Activated T-helper 17 cell treated with anti-CD3 and anti-CD28 coated beads, Interleukin-2, amount 50 U/mL, for 72 hours (primary cell): ENCODE measurements around the gene LRRC23. TPM values are rescaled to one million over a fixed set of nuclear protein-coding genes. Genes with fewer than 3 reads are reported as not detected.
"Not testable (repeated sequence)": the region's sequence is repeated elsewhere in the genome, so short reads cannot be mapped to it uniquely, and the experiment has no call there.

ENCODE experiments used
- ATAC-seq: fragments of 150-1000 bp; cut with Tn5 transposase; replicated peaks from 2 replicates; pipeline ENCODE4 v1.10.0; 2021; ENCODE audit warnings: mild to moderate bottlenecking, moderate library complexity
- H3K27ac Mint-ChIP-seq: one replicate; pipeline ENCODE4 v1.8.0; 2022; ENCODE audit warnings: mixed read lengths
- H3K27me3 Mint-ChIP-seq: one replicate; pipeline ENCODE4 v1.8.0; 2022; ENCODE audit warnings: mixed read lengths
- H3K36me3 Mint-ChIP-seq: one replicate; pipeline ENCODE4 v1.8.0; 2022; ENCODE audit warnings: low read depth, mild to moderate bottlenecking, mixed read lengths
- H3K4me1 Mint-ChIP-seq: one replicate; pipeline ENCODE4 v1.8.0; 2022; ENCODE audit warnings: mixed read lengths
- H3K4me3 Mint-ChIP-seq: one replicate; pipeline ENCODE4 v1.8.0; 2022; ENCODE audit warnings: mild to moderate bottlenecking, mixed read lengths
- H3K9me3 Mint-ChIP-seq: one replicate; pipeline ENCODE4 v1.8.0; 2022; ENCODE audit warnings: mixed read lengths
- total RNA-seq, 2 donors: library from RNA; stranded (reverse); gene quantifications; one replicate each; pipeline ENCODE4 v1.2.3, GENCODE V29; 2022

Gene LRRC23, protein sequence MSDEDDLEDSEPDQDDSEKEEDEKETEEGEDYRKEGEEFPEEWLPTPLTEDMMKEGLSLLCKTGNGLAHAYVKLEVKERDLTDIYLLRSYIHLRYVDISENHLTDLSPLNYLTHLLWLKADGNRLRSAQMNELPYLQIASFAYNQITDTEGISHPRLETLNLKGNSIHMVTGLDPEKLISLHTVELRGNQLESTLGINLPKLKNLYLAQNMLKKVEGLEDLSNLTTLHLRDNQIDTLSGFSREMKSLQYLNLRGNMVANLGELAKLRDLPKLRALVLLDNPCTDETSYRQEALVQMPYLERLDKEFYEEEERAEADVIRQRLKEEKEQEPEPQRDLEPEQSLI
- 1 to 10 TPM; 4.4 to 7.6 TPM for total RNA-seq

DNA sequence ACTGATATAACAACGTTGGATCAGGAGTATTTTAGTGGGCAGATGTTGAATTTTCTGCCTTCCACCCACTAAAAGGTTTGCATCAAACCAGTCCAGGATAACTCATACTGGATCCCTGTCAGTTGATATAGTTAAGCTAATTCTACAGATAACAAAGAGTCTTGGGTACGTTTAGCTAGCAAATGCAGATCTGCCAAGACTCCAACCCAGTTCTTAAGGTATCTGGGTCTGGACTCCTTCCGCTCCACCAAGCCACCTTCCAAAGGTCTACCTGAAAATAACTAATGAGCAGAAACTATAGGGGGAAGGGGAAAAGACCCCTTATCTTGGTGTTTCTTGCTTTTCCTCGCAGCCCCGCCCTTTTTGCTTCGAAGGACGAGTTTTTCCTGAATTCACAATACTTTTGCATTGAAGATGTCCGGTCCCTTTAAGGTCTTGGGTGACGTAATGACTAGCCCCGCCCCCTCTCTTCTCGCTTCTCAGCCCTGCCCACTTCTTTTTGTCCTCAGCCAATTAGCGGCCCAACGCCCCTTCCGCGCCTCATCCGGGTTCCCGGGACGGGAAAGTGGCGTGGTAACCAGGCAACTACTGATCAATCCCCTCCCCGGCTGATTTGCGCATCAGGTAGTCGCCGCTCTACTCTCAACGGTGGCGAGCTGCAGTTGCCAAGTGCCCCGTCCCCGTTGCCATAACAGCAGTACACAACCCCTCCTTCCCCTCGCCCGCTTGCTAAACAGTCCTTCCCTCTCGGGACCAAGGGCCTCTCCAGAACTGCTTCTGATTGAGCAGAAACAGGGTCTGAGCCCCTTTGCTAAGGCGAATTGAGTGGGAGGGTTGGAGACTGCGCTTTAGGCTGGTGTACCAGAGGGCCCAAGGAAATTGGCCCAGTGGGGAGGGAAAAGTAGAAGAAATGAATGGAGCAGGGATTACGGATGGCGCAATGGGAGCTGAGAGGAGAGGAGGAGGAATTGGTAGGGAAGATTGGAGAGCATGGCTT, at the start of gene LRRC23:
TSS of gene LRRC23 (plus strand) at position 543 of the 997 bp plus-strand sequence. CDS start 812 bp downstream, outside the sequence.
- peaks cover 4% of the 10 kb centered on the region for H3K4me1 Mint-ChIP-seq
- no peak within 1 kb of the TSS for H3K4me3 Mint-ChIP-seq
- peak; percentile 99 for ATAC-seq
- H3K36me3 Mint-ChIP-seq, result no peaks in the 10 kb centered on the region
- no peaks in the 10 kb centered on the region for H3K27me3 Mint-ChIP-seq
- no peaks in the 10 kb centered on the region for H3K9me3 Mint-ChIP-seq
- H3K27ac Mint-ChIP-seq, result no peak within 1 kb of the TSS

DNA sequence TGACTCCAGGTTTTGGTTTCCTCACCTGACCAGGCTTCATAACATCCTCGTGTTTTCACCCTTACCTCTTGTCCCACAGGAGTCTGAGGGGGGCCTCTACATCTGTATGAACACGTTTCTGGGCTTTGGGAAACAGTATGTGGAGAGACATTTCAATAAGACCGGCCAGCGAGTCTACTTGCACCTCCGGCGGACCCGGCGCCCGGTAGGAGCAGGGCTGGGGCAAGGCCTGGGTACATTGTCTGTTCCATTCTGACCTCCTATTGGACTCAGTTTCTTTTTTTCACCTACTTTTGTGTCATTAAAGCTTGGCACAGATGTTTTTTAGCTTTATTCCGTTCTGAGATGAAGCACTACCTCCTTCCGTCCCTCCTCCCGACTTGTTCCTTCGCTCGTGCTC, 49.3 kb upstream of the LRRC23 start:
- H3K4me1 Mint-ChIP-seq, result peaks cover 12% of the 10 kb centered on the region
- no peak overlapping the region for H3K27ac Mint-ChIP-seq
- peaks cover 73% of the 10 kb centered on the region for H3K36me3 Mint-ChIP-seq
- no peak overlapping the region for H3K4me3 Mint-ChIP-seq
- H3K9me3 Mint-ChIP-seq, result no peaks in the 10 kb centered on the region
- no peak for ATAC-seq
- no peaks in the 10 kb centered on the region for H3K27me3 Mint-ChIP-seq

DNA sequence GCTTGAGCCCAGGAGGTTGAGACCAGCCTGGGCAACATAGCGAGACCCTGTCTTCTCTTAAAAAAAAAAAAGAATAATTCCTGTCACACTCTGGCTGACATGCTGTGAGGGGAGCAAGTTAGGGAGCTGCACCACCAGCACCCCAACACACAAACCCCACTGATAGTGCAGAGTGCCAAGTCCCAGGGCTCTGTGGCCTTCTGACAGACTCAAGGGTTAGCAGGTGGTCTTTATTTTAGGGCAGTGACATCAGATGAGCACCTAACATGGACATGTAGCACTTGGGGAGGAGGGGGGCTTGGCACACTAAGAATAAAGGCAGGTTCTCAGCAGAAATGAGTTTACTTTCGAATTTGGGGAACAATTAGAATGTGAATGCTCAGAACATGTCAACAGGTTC, 45.8 kb upstream of the LRRC23 start:
- Mint-ChIP-seq H3K4me3 (no peak overlapping the region), H3K36me3 (peaks cover 100% of the 10 kb centered on the region), H3K4me1 (peaks cover 9% of the 10 kb centered on the region), H3K27ac (no peak overlapping the region), H3K9me3 (no peaks in the 10 kb centered on the region), H3K27me3 (no peaks in the 10 kb centered on the region)
- no peak for ATAC-seq

DNA sequence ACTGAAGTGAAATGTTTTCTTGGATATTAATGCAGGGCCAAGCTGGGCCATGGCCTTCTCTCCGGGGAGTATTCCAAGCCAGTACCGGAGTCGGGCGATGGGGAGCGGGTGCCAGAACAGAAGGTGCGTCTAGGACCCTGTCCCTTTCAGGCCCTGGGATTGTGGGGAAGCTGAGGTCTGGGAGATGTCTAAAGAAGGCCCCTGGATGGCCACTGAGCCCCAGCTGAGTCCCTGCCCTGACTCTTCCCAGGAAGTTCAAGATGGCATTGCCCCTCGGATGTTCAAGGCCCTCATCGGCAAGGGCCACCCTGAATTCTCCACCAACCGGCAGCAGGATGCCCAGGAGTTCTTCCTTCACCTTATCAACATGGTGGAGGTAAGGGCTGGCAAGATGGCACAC, 44.5 kb upstream of the LRRC23 start:
- no peaks in the 10 kb centered on the region for H3K27me3 Mint-ChIP-seq
- no peak for ATAC-seq
- H3K36me3 Mint-ChIP-seq, result peaks cover 98% of the 10 kb centered on the region
- H3K9me3 Mint-ChIP-seq, result no peaks in the 10 kb centered on the region
- no peak overlapping the region for H3K4me3 Mint-ChIP-seq
- H3K27ac Mint-ChIP-seq, result no peak overlapping the region
- peaks cover 4% of the 10 kb centered on the region for H3K4me1 Mint-ChIP-seq

DNA sequence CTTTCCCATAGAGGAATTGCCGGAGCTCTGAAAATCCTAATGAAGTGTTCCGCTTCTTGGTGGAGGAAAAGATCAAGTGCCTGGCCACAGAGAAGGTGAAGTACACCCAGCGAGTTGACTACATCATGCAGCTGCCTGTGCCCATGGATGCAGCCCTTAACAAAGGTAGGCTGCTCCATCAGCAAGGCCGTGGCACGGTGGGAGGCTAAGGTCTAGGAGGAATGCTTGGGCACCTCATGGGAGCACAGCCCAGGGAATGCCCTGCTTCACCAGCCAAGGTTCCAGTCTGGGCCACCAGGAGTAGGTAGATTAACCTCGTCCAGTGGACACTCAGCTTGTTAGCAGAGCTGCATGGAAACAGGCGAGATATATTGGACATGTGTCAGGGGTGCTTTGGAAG, 43.7 kb upstream of the LRRC23 start:
- Mint-ChIP-seq H3K27me3 (no peaks in the 10 kb centered on the region), H3K4me1 (peaks cover 4% of the 10 kb centered on the region), H3K27ac (peak overlapping the region; percentile 34), H3K4me3 (no peak overlapping the region), H3K36me3 (peaks cover 98% of the 10 kb centered on the region), H3K9me3 (no peaks in the 10 kb centered on the region)
- no peak for ATAC-seq

DNA sequence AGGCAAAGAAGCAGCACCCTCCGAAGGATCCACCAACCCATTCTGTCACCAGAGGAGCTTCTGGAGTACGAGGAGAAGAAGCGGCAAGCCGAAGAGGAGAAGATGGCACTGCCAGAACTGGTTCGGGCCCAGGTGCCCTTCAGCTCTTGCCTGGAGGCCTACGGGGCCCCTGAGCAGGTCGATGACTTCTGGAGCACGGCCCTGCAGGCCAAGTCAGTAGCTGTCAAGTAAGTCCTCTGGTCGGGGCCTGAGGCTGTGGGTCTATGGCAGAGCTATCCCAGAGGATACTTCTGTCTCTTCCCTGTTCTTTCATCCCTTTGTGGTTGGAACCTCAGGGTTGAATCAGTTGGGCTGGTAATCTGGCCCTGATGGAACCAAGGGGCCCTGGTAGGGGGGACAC, 43.2 kb upstream of the LRRC23 start:
- Mint-ChIP-seq H3K4me1 (peaks cover 4% of the 10 kb centered on the region), H3K9me3 (no peaks in the 10 kb centered on the region), H3K4me3 (no peak overlapping the region), H3K27ac (peak overlapping the region; percentile 34), H3K36me3 (peaks cover 97% of the 10 kb centered on the region), H3K27me3 (no peaks in the 10 kb centered on the region)
- ATAC-seq, result no peak

DNA sequence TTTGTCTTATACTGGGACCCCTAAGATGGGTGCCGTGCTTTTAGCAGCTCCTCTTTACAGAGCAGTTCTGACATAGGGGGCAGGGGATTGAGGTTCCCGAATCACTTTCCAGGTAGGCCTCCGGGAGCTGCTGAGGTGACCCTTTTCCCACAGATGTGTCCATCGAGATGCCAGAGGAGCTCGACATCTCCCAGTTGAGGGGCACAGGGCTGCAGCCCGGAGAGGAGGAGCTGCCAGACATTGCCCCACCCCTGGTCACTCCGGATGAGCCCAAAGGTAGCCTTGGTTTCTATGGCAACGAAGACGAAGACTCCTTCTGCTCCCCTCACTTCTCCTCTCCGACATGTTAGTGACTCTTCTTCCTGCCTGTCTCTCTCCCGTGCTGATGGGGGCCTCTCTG, 41.6 kb upstream of the LRRC23 start:
- ATAC-seq, result no peak
- H3K36me3 Mint-ChIP-seq, result peaks cover 97% of the 10 kb centered on the region
- H3K27me3 Mint-ChIP-seq, result no peaks in the 10 kb centered on the region
- peak overlapping the region; percentile 36 for H3K27ac Mint-ChIP-seq
- H3K4me3 Mint-ChIP-seq, result no peak overlapping the region
- peaks cover 4% of the 10 kb centered on the region for H3K4me1 Mint-ChIP-seq
- H3K9me3 Mint-ChIP-seq, result no peaks in the 10 kb centered on the region

DNA sequence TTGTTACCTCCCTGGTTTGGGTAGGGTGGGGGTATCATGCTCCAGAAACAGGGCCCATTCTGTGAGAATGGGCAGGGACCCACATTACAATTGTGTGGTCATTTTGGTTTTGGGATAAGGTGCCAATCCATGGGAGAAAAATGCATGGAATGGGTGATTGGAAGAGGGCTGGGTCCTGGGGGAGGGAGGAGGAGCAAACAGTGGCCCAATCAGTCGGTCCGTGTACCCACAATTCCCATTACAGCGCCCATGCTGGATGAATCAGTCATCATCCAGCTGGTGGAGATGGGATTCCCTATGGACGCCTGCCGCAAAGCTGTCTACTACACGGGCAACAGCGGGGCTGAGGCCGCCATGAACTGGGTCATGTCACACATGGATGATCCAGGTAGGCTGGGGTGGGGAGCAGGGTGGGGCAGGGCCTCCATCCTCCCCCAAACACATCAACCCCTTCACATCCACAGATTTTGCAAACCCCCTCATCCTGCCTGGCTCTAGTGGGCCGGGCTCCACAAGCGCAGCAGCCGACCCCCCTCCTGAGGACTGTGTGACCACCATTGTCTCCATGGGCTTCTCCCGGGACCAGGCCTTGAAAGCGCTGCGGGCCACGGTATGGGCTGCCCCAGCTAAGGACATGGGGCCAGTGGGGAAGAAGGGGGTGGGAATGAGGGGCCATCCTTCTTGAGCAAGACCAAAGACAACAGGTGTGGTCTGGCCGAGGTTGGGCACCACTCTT, 40.9 kb upstream of the LRRC23 start:
- no peaks in the 10 kb centered on the region for H3K27me3 Mint-ChIP-seq
- no peak for ATAC-seq
- H3K36me3 Mint-ChIP-seq, result peaks cover 97% of the 10 kb centered on the region
- H3K4me1 Mint-ChIP-seq, result peaks cover 6% of the 10 kb centered on the region
- H3K4me3 Mint-ChIP-seq, result no peak overlapping the region
- peak overlapping the region; percentile 36 for H3K27ac Mint-ChIP-seq
- no peaks in the 10 kb centered on the region for H3K9me3 Mint-ChIP-seq

DNA sequence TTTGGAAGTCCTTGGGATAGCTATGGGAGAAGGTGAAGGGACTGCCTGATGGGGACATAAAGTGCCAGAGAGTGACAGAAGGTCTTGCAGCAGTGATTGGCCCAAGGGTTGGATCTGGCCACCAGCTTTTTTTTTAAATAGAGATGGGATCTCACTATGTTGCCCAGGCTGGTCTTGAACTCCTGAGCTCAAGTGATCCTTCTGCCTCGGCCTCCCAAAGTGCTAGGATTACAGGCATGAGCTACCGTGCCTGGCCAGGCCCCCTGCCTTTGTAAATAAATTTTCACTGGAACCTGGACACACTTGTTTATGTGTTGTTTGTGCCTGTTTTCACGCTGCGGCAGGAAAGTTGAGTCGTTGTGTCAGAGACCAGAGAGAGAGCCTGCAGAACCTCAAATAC, 39.3 kb upstream of the LRRC23 start:
- not testable (repeated sequence) for ATAC-seq
- peaks cover 17% of the 10 kb centered on the region for H3K4me1 Mint-ChIP-seq

DNA sequence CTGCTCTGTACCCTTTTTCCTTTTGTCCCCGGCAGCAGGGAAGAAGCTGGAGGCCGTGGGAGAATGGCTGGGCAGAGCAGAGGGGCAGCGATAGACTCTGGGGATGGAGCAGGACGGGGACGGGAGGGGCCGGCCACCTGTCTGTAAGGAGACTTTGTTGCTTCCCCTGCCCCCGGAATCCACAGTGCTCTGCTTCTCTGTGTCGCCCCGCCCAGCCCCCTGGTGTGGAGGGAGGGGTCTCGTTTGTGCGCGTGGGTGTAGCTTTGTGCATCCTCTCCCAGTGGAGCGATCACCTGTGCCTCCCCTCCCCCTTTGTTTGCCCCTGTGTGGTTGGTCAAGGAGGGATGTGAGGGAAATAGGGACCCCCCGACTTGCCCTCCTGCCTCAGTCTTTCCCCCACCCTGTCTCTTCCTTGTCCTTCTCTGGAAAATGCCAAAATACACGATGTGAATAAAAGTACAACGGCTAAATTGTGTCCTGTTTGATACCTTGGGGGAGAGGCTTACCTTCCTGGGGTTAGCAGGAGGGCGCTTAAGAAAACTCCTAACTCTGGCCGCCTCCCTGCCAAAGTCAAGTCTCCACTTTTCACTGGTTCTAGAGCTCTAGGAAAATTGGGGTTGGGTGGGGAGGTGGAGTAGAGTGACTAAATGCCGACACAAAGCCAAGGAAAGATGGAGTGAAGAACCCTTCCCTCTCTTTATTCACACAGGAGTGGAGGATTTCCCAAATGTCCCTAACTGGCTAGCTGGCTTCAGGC, 38.3 kb upstream of the LRRC23 start:
- Mint-ChIP-seq H3K4me3 (peak overlapping the region; percentile 94), H3K9me3 (no peaks in the 10 kb centered on the region), H3K27ac (peak overlapping the region; percentile 96), H3K36me3 (peaks cover 97% of the 10 kb centered on the region), H3K27me3 (no peaks in the 10 kb centered on the region), H3K4me1 (peaks cover 25% of the 10 kb centered on the region)
- no peak for ATAC-seq

More for the DNA sequence above, 39.3 kb upstream of the LRRC23 start:
- H3K36me3 Mint-ChIP-seq, result peaks cover 97% of the 10 kb centered on the region
- peak overlapping the region; percentile 94 for H3K4me3 Mint-ChIP-seq
- not testable (repeated sequence) for H3K27me3 Mint-ChIP-seq, H3K9me3 Mint-ChIP-seq
- H3K27ac Mint-ChIP-seq, result peak overlapping the region; percentile 19

DNA sequence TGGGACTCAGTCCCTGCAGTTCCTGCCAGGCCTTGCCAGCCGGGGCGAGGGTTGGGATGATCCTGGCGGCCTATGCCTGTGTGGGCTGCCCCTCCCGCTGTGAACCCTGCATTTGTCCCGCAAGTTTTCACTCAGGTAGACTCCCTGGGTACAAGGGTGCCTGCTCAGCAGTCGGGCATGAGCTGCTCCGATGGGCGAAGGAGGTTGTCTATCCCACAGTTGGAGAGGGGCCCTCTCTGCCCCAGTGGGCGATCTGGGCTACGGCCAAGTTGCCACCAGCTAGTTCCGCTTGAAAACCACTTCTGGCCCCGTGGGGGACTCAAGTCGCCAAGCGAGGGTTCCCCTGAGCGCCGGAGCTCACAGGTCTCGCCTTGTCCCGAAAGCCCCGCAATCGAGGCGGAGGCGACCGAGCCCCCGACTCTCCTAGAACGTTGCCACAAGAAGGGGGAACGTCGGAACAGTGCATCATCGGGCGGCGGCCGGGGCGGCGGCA, 37.7 kb upstream of the LRRC23 start:
- peak; percentile 5 for ATAC-seq

DNA sequence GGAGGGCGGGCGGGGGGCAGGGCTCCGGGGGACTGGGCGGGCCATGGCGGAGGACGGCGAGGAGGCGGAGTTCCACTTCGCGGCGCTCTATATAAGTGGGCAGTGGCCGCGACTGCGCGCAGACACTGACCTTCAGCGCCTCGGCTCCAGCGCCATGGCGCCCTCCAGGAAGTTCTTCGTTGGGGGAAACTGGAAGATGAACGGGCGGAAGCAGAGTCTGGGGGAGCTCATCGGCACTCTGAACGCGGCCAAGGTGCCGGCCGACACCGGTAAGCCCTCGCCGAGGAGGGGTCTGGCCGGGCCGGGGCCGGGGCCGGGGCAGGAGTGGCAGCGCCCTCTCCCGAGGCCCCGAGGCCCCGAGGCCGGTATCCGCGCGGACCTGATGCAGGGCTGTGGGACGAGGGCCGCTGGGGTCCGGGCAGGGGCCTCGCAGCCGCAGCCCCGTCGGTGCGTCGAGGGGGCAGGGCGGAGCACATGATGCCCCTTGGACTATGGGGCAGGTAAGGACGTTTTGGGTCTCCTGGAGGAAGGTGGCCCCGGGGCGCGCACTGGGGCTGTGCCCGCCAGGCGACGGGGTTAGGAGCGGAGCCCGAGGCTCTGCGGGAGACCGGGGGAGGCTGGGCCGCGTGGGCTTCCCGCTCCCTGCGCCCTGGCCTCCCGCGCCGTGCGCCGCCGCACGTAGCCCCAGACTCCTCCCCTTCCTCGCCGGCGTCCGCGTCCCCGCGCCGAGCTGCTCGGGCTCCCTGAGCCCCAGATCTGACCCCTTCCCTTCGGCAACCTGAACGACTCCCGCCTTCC, 37.0 kb upstream of the LRRC23 start, which contains the start of gene TPI1:
TSS of gene TPI1 (plus strand) at position 119 of the 798 bp plus-strand sequence. CDS start at position 155, 36 bp downstream.
- H3K27me3 Mint-ChIP-seq, result no peaks in the 10 kb centered on the region
- H3K27ac Mint-ChIP-seq, result peak within 1 kb of the TSS; percentile 96
- ATAC-seq, result peak; percentile 74
- peaks cover 97% of the 10 kb centered on the region for H3K36me3 Mint-ChIP-seq
- no peaks in the 10 kb centered on the region for H3K9me3 Mint-ChIP-seq
- peaks cover 37% of the 10 kb centered on the region for H3K4me1 Mint-ChIP-seq
- peak within 1 kb of the TSS; percentile 94 for H3K4me3 Mint-ChIP-seq

More for the DNA sequence above, 37.7 kb upstream of the LRRC23 start:
- Mint-ChIP-seq H3K27ac (peak overlapping the region; percentile 96), H3K4me3 (peak overlapping the region; percentile 94), H3K4me1 (peaks cover 31% of the 10 kb centered on the region), H3K9me3 (no peaks in the 10 kb centered on the region), H3K27me3 (no peaks in the 10 kb centered on the region), H3K36me3 (peaks cover 97% of the 10 kb centered on the region)
